Measurements from ENCODE around the gene BAIAP3.
A peak's percentile ranks its signal among the peaks of the same experiment; 100 is the strongest.

BAIAP3 gene

DNA sequence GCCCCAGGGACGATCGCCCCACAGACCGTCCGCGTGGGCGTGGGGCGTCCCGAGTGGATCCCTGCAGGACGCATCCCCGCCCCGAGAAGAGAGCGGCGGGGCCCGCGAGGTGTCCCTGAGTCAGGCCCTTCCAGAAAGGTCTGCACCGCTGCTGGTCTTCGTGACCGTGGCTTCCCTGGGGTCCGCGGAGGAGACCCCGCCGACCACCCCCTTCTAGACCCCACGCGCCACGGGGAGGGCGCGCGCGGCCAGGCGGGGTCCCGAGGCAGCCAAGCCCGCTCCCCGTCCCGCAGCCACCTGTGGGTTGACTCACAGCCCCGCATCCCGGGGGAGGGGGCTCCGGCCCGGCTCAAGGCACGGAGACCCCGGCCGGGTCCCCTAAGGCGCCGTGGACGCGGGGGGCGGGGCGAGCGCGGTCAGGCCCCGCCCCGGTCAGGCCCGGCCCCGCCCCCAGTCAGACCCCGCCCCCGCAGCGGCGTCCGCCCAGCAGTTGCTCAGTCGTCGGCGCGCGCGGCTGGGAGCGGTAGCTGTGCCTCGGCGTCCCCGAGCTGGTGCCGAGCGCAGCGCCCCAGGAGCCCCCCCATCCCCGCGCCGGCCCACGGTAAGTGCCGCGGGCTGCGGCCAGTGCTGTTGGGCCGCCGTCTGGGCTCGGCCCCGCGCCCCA, at the start of gene BAIAP3:
Gene BAIAP3 (plus strand): TSS at position 497 of the 664 bp plus-strand sequence. CDS start 4,905 bp downstream, outside the sequence.
- peak within 1 kb of the TSS; percentile 100 for H3K4me2 ChIP-seq

DNA sequence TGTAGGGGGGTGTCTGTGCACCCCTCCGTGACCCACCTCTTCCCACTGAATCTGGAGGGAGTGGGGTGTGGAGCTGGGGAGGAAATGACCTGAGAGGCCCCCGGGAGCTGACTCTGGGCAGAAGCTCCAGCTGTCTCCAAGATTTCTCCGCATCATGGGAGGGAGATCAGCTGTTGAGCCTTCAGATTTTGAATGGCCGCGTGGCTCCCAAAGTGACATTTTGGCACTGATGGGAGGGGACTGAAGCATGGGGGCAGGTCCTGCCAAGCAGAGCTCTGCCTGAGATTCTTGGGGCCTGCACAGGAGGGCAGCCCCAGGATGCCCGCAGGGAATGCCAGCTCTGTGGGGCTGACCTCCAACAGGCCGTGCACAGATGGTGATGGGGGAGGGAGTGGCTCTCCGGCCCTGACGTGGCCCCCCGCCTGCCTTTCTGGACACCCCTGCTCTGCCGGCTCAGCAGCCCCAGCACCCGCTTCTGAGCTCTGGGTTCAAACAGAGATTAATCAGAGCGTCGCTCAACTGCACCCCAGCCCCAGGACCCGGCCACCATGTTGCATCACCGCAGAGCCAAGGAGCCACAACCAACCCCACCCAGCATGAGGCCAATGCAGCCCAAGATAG, 49.3 kb upstream of the BAIAP3 start:
- Histone ChIP-seq H3K4me3 (IDR thresholded peaks at IDR 0.05; ENCODE audit: insufficient read depth, low read depth, low read length) (no peak overlapping the region), H2AFZ (ENCODE audit: low read depth) (no peak overlapping the region), H3K9ac (no peak overlapping the region), H3K27ac (no peak overlapping the region), H4K20me1 (ENCODE audit: insufficient read depth) (no peaks in the 10 kb centered on the region), H3K4me2 (no peak overlapping the region), H3K36me3 (ENCODE audit: insufficient read depth) (no peaks in the 10 kb centered on the region), H3K79me2 (ENCODE audit: insufficient read depth, low read depth) (no peaks in the 10 kb centered on the region), H3K27me3 (ENCODE audit: insufficient read depth, low read depth) (peaks cover 98% of the 10 kb centered on the region), H3K4me1 (ENCODE audit: low read depth, poor library complexity, severe bottlenecking) (no peaks in the 10 kb centered on the region)
- TF ChIP-seq, protein P1, sequence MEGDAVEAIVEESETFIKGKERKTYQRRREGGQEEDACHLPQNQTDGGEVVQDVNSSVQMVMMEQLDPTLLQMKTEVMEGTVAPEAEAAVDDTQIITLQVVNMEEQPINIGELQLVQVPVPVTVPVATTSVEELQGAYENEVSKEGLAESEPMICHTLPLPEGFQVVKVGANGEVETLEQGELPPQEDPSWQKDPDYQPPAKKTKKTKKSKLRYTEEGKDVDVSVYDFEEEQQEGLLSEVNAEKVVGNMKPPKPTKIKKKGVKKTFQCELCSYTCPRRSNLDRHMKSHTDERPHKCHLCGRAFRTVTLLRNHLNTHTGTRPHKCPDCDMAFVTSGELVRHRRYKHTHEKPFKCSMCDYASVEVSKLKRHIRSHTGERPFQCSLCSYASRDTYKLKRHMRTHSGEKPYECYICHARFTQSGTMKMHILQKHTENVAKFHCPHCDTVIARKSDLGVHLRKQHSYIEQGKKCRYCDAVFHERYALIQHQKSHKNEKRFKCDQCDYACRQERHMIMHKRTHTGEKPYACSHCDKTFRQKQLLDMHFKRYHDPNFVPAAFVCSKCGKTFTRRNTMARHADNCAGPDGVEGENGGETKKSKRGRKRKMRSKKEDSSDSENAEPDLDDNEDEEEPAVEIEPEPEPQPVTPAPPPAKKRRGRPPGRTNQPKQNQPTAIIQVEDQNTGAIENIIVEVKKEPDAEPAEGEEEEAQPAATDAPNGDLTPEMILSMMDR (conservative IDR thresholded peaks at IDR 0.05; ENCODE audit: low read depth, low read length), result no peak

More for the DNA sequence above, at the start of gene BAIAP3:
- TF ChIP-seq, protein P1 (conservative IDR thresholded peaks at IDR 0.05; ENCODE audit: low read depth, low read length), result no peak
- H3K4me3 ChIP-seq (IDR thresholded peaks at IDR 0.05; ENCODE audit: insufficient read depth, low read depth, low read length), result peak within 1 kb of the TSS; percentile 44
- H3K4me1 ChIP-seq (ENCODE audit: low read depth, poor library complexity, severe bottlenecking), result peaks cover 30% of the 10 kb centered on the region
- H3K27ac ChIP-seq, result peak within 1 kb of the TSS; percentile 82
- H3K36me3 ChIP-seq (ENCODE audit: insufficient read depth), result no peaks in the 10 kb centered on the region
- H3K27me3 ChIP-seq (ENCODE audit: insufficient read depth, low read depth), result peaks cover 55% of the 10 kb centered on the region
- peak within 1 kb of the TSS; percentile 71 for H2AFZ ChIP-seq (ENCODE audit: low read depth)
- peak within 1 kb of the TSS; percentile 80; the same call in 1 of the 2 replicates for H3K9ac ChIP-seq
- H4K20me1 ChIP-seq (ENCODE audit: insufficient read depth), result no peaks in the 10 kb centered on the region
- H3K79me2 ChIP-seq (ENCODE audit: insufficient read depth, low read depth), result no peaks in the 10 kb centered on the region

DNA sequence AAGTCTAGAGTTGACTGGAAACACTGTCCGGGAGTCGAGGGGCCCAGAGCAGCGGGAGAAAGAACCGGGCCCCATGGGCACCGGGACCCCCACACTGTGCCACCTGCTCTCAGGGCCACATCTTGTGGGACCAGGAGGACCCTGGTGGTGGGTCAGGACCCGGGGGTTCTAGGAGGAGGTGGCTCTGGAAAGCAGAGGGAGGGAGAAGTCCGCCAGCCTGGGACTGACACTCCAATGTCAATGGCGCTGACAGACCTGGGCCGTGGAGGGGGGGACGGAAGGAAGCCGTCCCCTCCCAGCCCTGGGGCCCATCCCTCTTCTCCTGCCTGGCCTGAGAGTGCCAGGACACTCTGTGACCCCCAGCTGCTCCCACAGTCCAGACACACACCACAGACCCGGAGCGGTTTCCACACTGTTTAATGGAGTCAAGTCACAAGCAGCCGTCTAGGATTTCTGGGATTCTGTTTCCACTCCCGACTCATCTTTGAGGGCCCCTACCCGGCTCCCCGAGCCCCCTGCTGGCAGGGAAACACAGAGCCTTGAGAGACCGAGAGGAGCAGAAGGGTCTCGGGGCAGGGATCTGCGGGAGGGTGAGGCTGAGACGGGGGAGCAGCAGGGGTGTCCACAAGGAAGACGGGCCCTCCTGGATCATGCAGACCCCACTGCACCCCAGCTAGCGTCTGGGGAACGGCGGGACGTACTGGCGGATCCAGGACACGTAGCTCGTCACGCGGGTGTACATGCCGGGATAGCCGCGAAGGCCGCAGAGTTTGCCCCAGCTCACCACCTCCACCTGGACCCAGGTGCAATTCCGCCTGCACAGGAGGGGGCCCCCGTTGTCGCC, 47.6 kb upstream of the BAIAP3 start:
- H3K9ac ChIP-seq, result no peak overlapping the region
- no peak overlapping the region for H2AFZ ChIP-seq (ENCODE audit: low read depth)

DNA sequence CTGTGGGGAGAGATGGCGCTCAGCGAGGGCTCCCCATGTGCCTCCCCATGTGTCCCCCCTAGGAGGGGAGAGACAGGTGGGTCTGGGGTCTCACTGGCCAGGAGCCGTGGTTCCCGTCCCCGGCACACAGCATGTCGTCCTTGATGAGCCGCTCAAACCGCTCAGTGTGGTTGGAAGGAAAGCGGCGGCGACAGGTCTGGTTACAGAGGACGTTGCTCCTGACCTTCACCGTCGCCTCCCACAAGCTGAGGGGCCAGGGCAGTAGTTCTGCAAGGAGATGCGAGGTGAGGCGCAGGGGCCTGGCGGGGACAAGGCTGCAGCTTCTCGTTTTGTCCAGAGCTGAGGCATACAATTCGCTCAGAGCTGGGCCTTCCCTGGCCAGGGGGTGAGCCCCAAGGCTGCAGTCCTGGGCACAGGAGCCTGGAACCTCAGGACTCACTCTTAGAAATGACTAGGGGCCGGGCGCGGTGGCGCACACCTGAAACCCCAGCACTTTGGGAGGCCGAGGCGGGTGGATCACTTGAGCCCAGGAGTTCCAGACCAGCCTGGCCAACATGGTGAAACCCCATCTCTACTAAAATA, 46.8 kb upstream of the BAIAP3 start:
- no peak overlapping the region for H3K4me3 ChIP-seq (IDR thresholded peaks at IDR 0.05; ENCODE audit: insufficient read depth, low read depth, low read length)
- H3K79me2 ChIP-seq (ENCODE audit: insufficient read depth, low read depth), result no peaks in the 10 kb centered on the region
- no peaks in the 10 kb centered on the region for H4K20me1 ChIP-seq (ENCODE audit: insufficient read depth)
- peaks cover 96% of the 10 kb centered on the region for H3K27me3 ChIP-seq (ENCODE audit: insufficient read depth, low read depth)
- H3K4me1 ChIP-seq (ENCODE audit: low read depth, poor library complexity, severe bottlenecking), result peaks cover 11% of the 10 kb centered on the region
- no peak overlapping the region for H3K4me2 ChIP-seq
- TF ChIP-seq, protein P1 (conservative IDR thresholded peaks at IDR 0.05; ENCODE audit: low read depth, low read length), result no peak
- no peak overlapping the region for H3K9ac ChIP-seq
- H2AFZ ChIP-seq (ENCODE audit: low read depth), result no peak overlapping the region
- H3K36me3 ChIP-seq (ENCODE audit: insufficient read depth), result no peaks in the 10 kb centered on the region
- no peak overlapping the region for H3K27ac ChIP-seq

More for the DNA sequence above, 47.6 kb upstream of the BAIAP3 start:
- H3K4me3 ChIP-seq (IDR thresholded peaks at IDR 0.05; ENCODE audit: insufficient read depth, low read depth, low read length), result no peak overlapping the region
- no peak overlapping the region for H3K4me2 ChIP-seq
- no peaks in the 10 kb centered on the region for H4K20me1 ChIP-seq (ENCODE audit: insufficient read depth)
- H3K36me3 ChIP-seq (ENCODE audit: insufficient read depth), result no peaks in the 10 kb centered on the region
- H3K27me3 ChIP-seq (ENCODE audit: insufficient read depth, low read depth), result peaks cover 96% of the 10 kb centered on the region
- TF ChIP-seq, protein P1 (conservative IDR thresholded peaks at IDR 0.05; ENCODE audit: low read depth, low read length), result 0 out of 2 replicates have a peak, but pooled peaks have one; percentile 21
- no peak overlapping the region for H3K27ac ChIP-seq
- no peaks in the 10 kb centered on the region for H3K79me2 ChIP-seq (ENCODE audit: insufficient read depth, low read depth)
- H3K4me1 ChIP-seq (ENCODE audit: low read depth, poor library complexity, severe bottlenecking), result peaks cover 3% of the 10 kb centered on the region

All from KMS-11 (cell line).